Mesothelial cell of epicardium (in vitro differentiated cells): Measurements from ENCODE around the gene C1QTNF12. TPM values are rescaled to one million over a fixed set of nuclear protein-coding genes. Genes with fewer than 3 reads are reported as not detected.

Source experiments
- DNase-seq, 2 experiments: peaks; one replicate each; pipeline ENCODE4 v3.0.0; 2021; ENCODE audit warnings: low spot score in 2 of 2; ENCODE audit not compliant: unreplicated experiment in 2 of 2
- H3K27ac Mint-ChIP-seq: 2 replicates; pipeline ENCODE4 v1.8.0; 2021; ENCODE audit warnings: mixed read lengths
- H3K27me3 Mint-ChIP-seq: 2 replicates; pipeline ENCODE4 v1.8.0; 2021; ENCODE audit warnings: low read depth, mixed read lengths
- H3K36me3 Mint-ChIP-seq: 2 replicates; pipeline ENCODE4 v1.8.0; 2021; ENCODE audit warnings: mixed read lengths
- H3K4me1 Mint-ChIP-seq: 2 replicates; pipeline ENCODE4 v1.8.0; 2021; ENCODE audit warnings: mixed read lengths
- H3K4me3 Mint-ChIP-seq: 2 replicates; pipeline ENCODE4 v1.8.0; 2021; ENCODE audit warnings: mild to moderate bottlenecking, moderate library complexity, mixed read lengths
- H3K9me3 Mint-ChIP-seq: 2 replicates; pipeline ENCODE4 v1.8.0; 2021; ENCODE audit warnings: mixed read lengths
- CTCF ChIP-seq: fragments of 200-600 bp; sonication (generic); IDR thresholded peaks from one replicate; pipeline ENCODE4 v1.5.0; 2021; ENCODE audit warnings: antibody characterized with exemption; ENCODE audit not compliant: unreplicated experiment
- total RNA-seq: library from RNA; stranded (reverse); gene quantifications from 3 replicates; pipeline ENCODE4 v1.2.1, GENCODE V29; 2021

C1QTNF12 gene
- total RNA-seq, 1 donor from 2014 or later, result 10.2 TPM

- peaks cover 4% of the 10 kb centered on the region for H3K9me3 Mint-ChIP-seq
- peaks cover 15% of the 10 kb centered on the region for H3K36me3 Mint-ChIP-seq
- TF ChIP-seq CTCF, result no peak
- H3K4me1 Mint-ChIP-seq, result peaks cover 27% of the 10 kb centered on the region
- no peak overlapping the region for H3K4me3 Mint-ChIP-seq
- no peak for DNase-seq
- no peak overlapping the region for H3K27ac Mint-ChIP-seq
- no peaks in the 10 kb centered on the region for H3K27me3 Mint-ChIP-seq
Measured at GRCh38 chr1:1235016-1235744, 11.3 kb downstream of the C1QTNF12 start.

GRCh38 chr1:1234180-1234808 lies 12.2 kb downstream of the C1QTNF12 start:
- H3K27me3 Mint-ChIP-seq, result no peaks in the 10 kb centered on the region
- peak overlapping the region; percentile 67 for H3K27ac Mint-ChIP-seq
- TF ChIP-seq CTCF, result no peak

GRCh38 chr1:1233567-1233892 lies 13.0 kb downstream of the C1QTNF12 start:
- no peaks in the 10 kb centered on the region for H3K27me3 Mint-ChIP-seq
- H3K4me3 Mint-ChIP-seq, result peak overlapping the region; percentile 57
- H3K27ac Mint-ChIP-seq, result peak overlapping the region; percentile 67
- peaks cover 4% of the 10 kb centered on the region for H3K9me3 Mint-ChIP-seq
- DNase-seq, result no peak
- TF ChIP-seq CTCF, result no peak
- H3K36me3 Mint-ChIP-seq, result peaks cover 15% of the 10 kb centered on the region
- H3K4me1 Mint-ChIP-seq, result peaks cover 27% of the 10 kb centered on the region

More at GRCh38 chr1:1234180-1234808, 12.2 kb downstream of the C1QTNF12 start:
- Mint-ChIP-seq H3K36me3 (peaks cover 15% of the 10 kb centered on the region), H3K4me1 (peaks cover 29% of the 10 kb centered on the region), H3K9me3 (peaks cover 4% of the 10 kb centered on the region), H3K4me3 (peak overlapping the region; percentile 57)
- no peak for DNase-seq

- no peak for TF ChIP-seq CTCF
- no peaks in the 10 kb centered on the region for H3K27me3 Mint-ChIP-seq
- H3K4me3 Mint-ChIP-seq, result peak overlapping the region; percentile 57
- no peak for DNase-seq
- H3K27ac Mint-ChIP-seq, result peak overlapping the region; percentile 67
- H3K9me3 Mint-ChIP-seq, result peaks cover 4% of the 10 kb centered on the region
- peaks cover 27% of the 10 kb centered on the region for H3K4me1 Mint-ChIP-seq
- peaks cover 15% of the 10 kb centered on the region for H3K36me3 Mint-ChIP-seq
Measured at GRCh38 chr1:1232796-1233566, 13.5 kb downstream of the C1QTNF12 start.

GRCh38 chr1:1232208-1232795 lies 14.2 kb downstream of the C1QTNF12 start, which contains the start of gene B3GALT6:
B3GALT6 (plus strand) TSS chr1:1232237; CDS start chr1:1232279, 42 bp downstream.
- H3K4me1 Mint-ChIP-seq, result peaks cover 27% of the 10 kb centered on the region
- H3K36me3 Mint-ChIP-seq, result peaks cover 15% of the 10 kb centered on the region
- no peaks in the 10 kb centered on the region for H3K27me3 Mint-ChIP-seq
- no peak for DNase-seq
- TF ChIP-seq CTCF, result no peak
- peak within 1 kb of the TSS; percentile 94 for H3K27ac Mint-ChIP-seq
- H3K9me3 Mint-ChIP-seq, result peaks cover 4% of the 10 kb centered on the region
- peak within 1 kb of the TSS; percentile 84 for H3K4me3 Mint-ChIP-seq
